ENCODE measurements around the gene LCE1D. TPM values are rescaled to one million over a fixed set of nuclear protein-coding genes. Genes with fewer than 3 reads are reported as not detected.

Gene LCE1D
- total and polyA plus RNA-seq, 2 of the 13 experiments (the other 11 are each of a cell fraction or from before 2014, with no cell fraction given): not detected

DNA sequence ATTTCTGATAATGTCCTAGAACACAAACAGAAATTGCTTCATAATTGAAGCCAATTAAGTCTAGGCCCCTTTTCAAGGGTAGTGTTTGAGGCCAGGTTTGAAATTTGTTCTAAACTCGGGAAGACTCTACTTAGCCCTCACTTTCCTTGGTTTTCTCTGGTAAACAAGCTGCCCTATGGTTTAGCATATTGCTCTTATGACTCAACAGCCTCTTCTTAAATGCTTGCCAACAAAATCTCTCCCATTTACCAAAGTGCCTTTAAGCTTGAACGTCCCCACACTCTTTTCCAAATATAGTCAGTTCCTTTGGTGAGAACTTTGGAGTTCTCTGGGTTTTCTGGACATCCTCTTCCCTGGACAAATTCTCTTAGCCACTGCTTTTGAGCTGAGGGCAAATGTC is 40.3 kb downstream of the LCE1D start:
- ChIA-PET CTCF (ENCODE audit: low intra/inter-chr PET ratio, low total read pairs) (no interaction called here), POLR2A (no interaction called here)
- DNase-seq (ENCODE audit: low spot score) (no peak), ATAC-seq (no peak), FAIRE-seq (no peak)
- Histone ChIP-seq H2AFZ (ENCODE audit: low read length) (no peak overlapping the region), H4K20me1 (ENCODE audit: insufficient read depth, low read length) (no peaks in the 10 kb centered on the region), H3K4me3 (replicated peaks in 1 of 3; ENCODE audit: insufficient read depth in 1 of 3, low read depth in 2 of 3, low read length in 3 of 3) (no peak overlapping the region), H3K4me1 (ENCODE audit: insufficient read depth, low read length) (no peaks in the 10 kb centered on the region), H3K27me3 (ENCODE audit: control insufficient read depth in 1 of 2, insufficient read depth in 2 of 2, low read length in 2 of 2) (no peaks in the 10 kb centered on the region), H3K27ac (ENCODE audit: extremely low read length, insufficient read depth, low read length) (no peak overlapping the region), H3K9ac (ENCODE audit: insufficient read depth, low read depth, low read length) (no peak overlapping the region), H3K4me2 (ENCODE audit: low read depth, low read length) (no peak overlapping the region), H3K36me3 (replicated peaks in 1 of 2; ENCODE audit: control insufficient read depth in 1 of 2, insufficient read depth in 2 of 2, low read length in 2 of 2) (no peaks in the 10 kb centered on the region), H3K9me3 (ENCODE audit: low read length) (no peaks in the 10 kb centered on the region), H3K79me2 (ENCODE audit: insufficient read depth, low read length) (no peaks in the 10 kb centered on the region)
- WGBS (ENCODE audit: low lambda C conversion rate): 4% methylated on average over 2 of the region's 2 CpGs
- TF ChIP-seq CENPT (CRISPR knock-in tag; IDR thresholded peaks at IDR 0.05; ENCODE audit: low read depth) (no peak), TOPORS (CRISPR knock-in tag; IDR thresholded peaks at IDR 0.05) (no peak), TBP (CRISPR knock-in tag; IDR thresholded peaks at IDR 0.05) (no peak), ATF7-NPFF (CRISPR knock-in tag; IDR thresholded peaks at IDR 0.05; ENCODE audit: low read depth) (no peak), ZNF776 (CRISPR knock-in tag; IDR thresholded peaks at IDR 0.05) (no peak)
- BruUV-seq (replicated peaks): no TSS peak
- in situ Hi-C loops (cut with HindIII; ENCODE audit: extremely low pct_ligation_motif_present, low pct_unique_long_range_greater_than_20kb) (no loop called here), intact Hi-C loops (cut with micrococcal nuclease; ENCODE audit: unreplicated experiment) (no loop called here)

GRCh38 chr1:152842556-152842955 is 46.0 kb downstream of the LCE1D start, which contains the start of gene LCE6A:
TSS of gene LCE6A (plus strand) at chr1:152842856. CDS start at chr1:152843521, 665 bp downstream.
- FAIRE-seq: no peak
- intact Hi-C loops (cut with micrococcal nuclease; ENCODE audit: unreplicated experiment): no loop called here

More at GRCh38 chr1:152842556-152842955, 46.0 kb downstream of the LCE1D start, which contains the start of gene LCE6A:
- Histone ChIP-seq H3K9me3 (ENCODE audit: low read length) (no peaks in the 10 kb centered on the region), H3K4me3 (replicated peaks in 1 of 3; ENCODE audit: insufficient read depth in 1 of 3, low read depth in 2 of 3, low read length in 3 of 3) (no peak within 1 kb of the TSS), H3K36me3 (replicated peaks in 1 of 2; ENCODE audit: control insufficient read depth in 1 of 2, insufficient read depth in 2 of 2, low read length in 2 of 2) (no peaks in the 10 kb centered on the region), H3K4me2 (ENCODE audit: low read depth, low read length) (no peak within 1 kb of the TSS), H4K20me1 (ENCODE audit: insufficient read depth, low read length) (no peaks in the 10 kb centered on the region), H3K9ac (ENCODE audit: insufficient read depth, low read depth, low read length) (no peak within 1 kb of the TSS), H3K27me3 (ENCODE audit: control insufficient read depth in 1 of 2, insufficient read depth in 2 of 2, low read length in 2 of 2) (no peaks in the 10 kb centered on the region; a peak in 1 of 5 replicates), H2AFZ (ENCODE audit: low read length) (no peak within 1 kb of the TSS), H3K79me2 (ENCODE audit: insufficient read depth, low read length) (no peaks in the 10 kb centered on the region), H3K4me1 (ENCODE audit: insufficient read depth, low read length) (no peaks in the 10 kb centered on the region), H3K27ac (ENCODE audit: extremely low read length, insufficient read depth, low read length) (no peak within 1 kb of the TSS)
- TF ChIP-seq YY1 (IDR thresholded peaks at IDR 0.05; ENCODE audit: insufficient read depth, insufficient replicate concordance, low read depth, low read length) (no peak), RBM39 (IDR thresholded peaks at IDR 0.05; ENCODE audit: low read depth, low read length, poor library complexity, severe bottlenecking) (no peak), RCOR2 (CRISPR knock-in tag; IDR thresholded peaks at IDR 0.05) (no peak), TOPORS (CRISPR knock-in tag; IDR thresholded peaks at IDR 0.05) (no peak)
- in situ Hi-C loops (cut with HindIII; ENCODE audit: extremely low pct_ligation_motif_present, low pct_unique_long_range_greater_than_20kb): no loop called here
- 20% methylated on average over 1 of the region's 3 CpGs for WGBS (ENCODE audit: low lambda C conversion rate)
- no TSS peak for BruUV-seq (replicated peaks)
- CTCF ChIA-PET (ENCODE audit: low intra/inter-chr PET ratio, low total read pairs): no interaction called here
- DNase-seq (ENCODE audit: low spot score) (no peak), ATAC-seq (no peak)
- POLR2A ChIA-PET: no interaction called here

Other genes starting within 250 kb of the LCE1D start
- gene LCE3E, start 229.9 kb upstream of the LCE1D start, total RNA-seq (2016; rRNA removed; fragmentation: Illumina TruSeq; extraction: Trizol): not detected in 2 replicates
- not detected in 2 replicates for gene LCE3E, start 229.9 kb upstream of the LCE1D start, polyA plus RNA-seq (2011; rRNA removed)
- not detected in 2 replicates for gene LCE3D, start 216.2 kb upstream of the LCE1D start, total RNA-seq (2016; rRNA removed; fragmentation: Illumina TruSeq; extraction: Trizol)
- not detected in 2 replicates for gene LCE3D, start 216.2 kb upstream of the LCE1D start, polyA plus RNA-seq (2011; rRNA removed)
- not detected in 2 replicates for gene LCE3C, start 196.5 kb upstream of the LCE1D start, total RNA-seq (2016; rRNA removed; fragmentation: Illumina TruSeq; extraction: Trizol)
- not detected in 2 replicates for gene LCE3C, start 196.5 kb upstream of the LCE1D start, polyA plus RNA-seq (2011; rRNA removed)
- not detected in 2 replicates for gene LCE3B, start 182.9 kb upstream of the LCE1D start, total RNA-seq (2016; rRNA removed; fragmentation: Illumina TruSeq; extraction: Trizol)
- not detected in 2 replicates for gene LCE3B, start 182.9 kb upstream of the LCE1D start, polyA plus RNA-seq (2011; rRNA removed)
- not detected in 2 replicates for gene LCE3A, start 173.6 kb upstream of the LCE1D start, total RNA-seq (2016; rRNA removed; fragmentation: Illumina TruSeq; extraction: Trizol)
- gene LCE3A, start 173.6 kb upstream of the LCE1D start, polyA plus RNA-seq (2011; rRNA removed): not detected in 2 replicates
- not detected in 2 replicates for gene LCE2D, start 133.3 kb upstream of the LCE1D start, total RNA-seq (2016; rRNA removed; fragmentation: Illumina TruSeq; extraction: Trizol)
- gene LCE2D, start 133.3 kb upstream of the LCE1D start, polyA plus RNA-seq (2011; rRNA removed): not detected in 2 replicates
- gene LCE2C, start 121.4 kb upstream of the LCE1D start, total RNA-seq (2016; rRNA removed; fragmentation: Illumina TruSeq; extraction: Trizol): not detected in 2 replicates
- gene LCE2C, start 121.4 kb upstream of the LCE1D start, polyA plus RNA-seq (2011; rRNA removed): not detected in 2 replicates
- not detected in 2 replicates for gene LCE2B, start 110.6 kb upstream of the LCE1D start, total RNA-seq (2016; rRNA removed; fragmentation: Illumina TruSeq; extraction: Trizol)
- gene LCE2B, start 110.6 kb upstream of the LCE1D start, polyA plus RNA-seq (2011; rRNA removed): not detected in 2 replicates
- not detected in 2 replicates for gene LCE2A, start 98.4 kb upstream of the LCE1D start, total RNA-seq (2016; rRNA removed; fragmentation: Illumina TruSeq; extraction: Trizol)
- not detected in 2 replicates for gene LCE2A, start 98.4 kb upstream of the LCE1D start, polyA plus RNA-seq (2011; rRNA removed)
- gene LCE4A, start 88.6 kb upstream of the LCE1D start, total RNA-seq (2016; rRNA removed; fragmentation: Illumina TruSeq; extraction: Trizol): not detected in 2 replicates
- not detected in 2 replicates for gene LCE4A, start 88.6 kb upstream of the LCE1D start, polyA plus RNA-seq (2011; rRNA removed)
- gene KPRP, start 38.7 kb upstream of the LCE1D start, total RNA-seq (2016; rRNA removed; fragmentation: Illumina TruSeq; extraction: Trizol): not detected in 2 replicates
- gene KPRP, start 38.7 kb upstream of the LCE1D start, polyA plus RNA-seq (2011; rRNA removed): not detected in 2 replicates
- gene LCE1F, start 21.6 kb upstream of the LCE1D start, total RNA-seq (2016; rRNA removed; fragmentation: Illumina TruSeq; extraction: Trizol): not detected in 2 replicates
- not detected in 2 replicates for gene LCE1F, start 21.6 kb upstream of the LCE1D start, polyA plus RNA-seq (2011; rRNA removed)
- gene LCE1E, start 10.5 kb upstream of the LCE1D start, total RNA-seq (2016; rRNA removed; fragmentation: Illumina TruSeq; extraction: Trizol): not detected in 2 replicates
- 0.12 TPM in 2 replicates for gene LCE1E, start 10.5 kb upstream of the LCE1D start, polyA plus RNA-seq (2011; rRNA removed)
- gene LCE1C, start 9.9 kb downstream of the LCE1D start, total RNA-seq (2016; rRNA removed; fragmentation: Illumina TruSeq; extraction: Trizol): not detected in 2 replicates
- not detected in 2 replicates for gene LCE1C, start 9.9 kb downstream of the LCE1D start, polyA plus RNA-seq (2011; rRNA removed)
- gene LCE1B, start 15.2 kb downstream of the LCE1D start, total RNA-seq (2016; rRNA removed; fragmentation: Illumina TruSeq; extraction: Trizol): not detected in 2 replicates
- gene LCE1B, start 15.2 kb downstream of the LCE1D start, polyA plus RNA-seq (2011; rRNA removed): not detected in 2 replicates
- gene LCE1A, start 30.8 kb downstream of the LCE1D start, total RNA-seq (2016; rRNA removed; fragmentation: Illumina TruSeq; extraction: Trizol): not detected in 2 replicates
- gene LCE1A, start 30.8 kb downstream of the LCE1D start, polyA plus RNA-seq (2011; rRNA removed): not detected in 2 replicates
- not detected in 2 replicates for gene LCE6A, start 46.1 kb downstream of the LCE1D start, total RNA-seq (2016; rRNA removed; fragmentation: Illumina TruSeq; extraction: Trizol)
- gene LCE6A, start 46.1 kb downstream of the LCE1D start, polyA plus RNA-seq (2011; rRNA removed): not detected in 2 replicates
- not detected in 2 replicates for gene LCE7A, start 63.3 kb downstream of the LCE1D start, total RNA-seq (2016; rRNA removed; fragmentation: Illumina TruSeq; extraction: Trizol)
- gene LCE7A, start 63.3 kb downstream of the LCE1D start, polyA plus RNA-seq (2011; rRNA removed): not detected in 2 replicates
- gene SMCP, start 81.6 kb downstream of the LCE1D start, total RNA-seq (2016; rRNA removed; fragmentation: Illumina TruSeq; extraction: Trizol): not detected in 2 replicates
- gene SMCP, start 81.6 kb downstream of the LCE1D start, polyA plus RNA-seq (2011; rRNA removed): not detected in 2 replicates
- not detected in 2 replicates for gene IVL, start 111.8 kb downstream of the LCE1D start, total RNA-seq (2016; rRNA removed; fragmentation: Illumina TruSeq; extraction: Trizol)
- not detected in 2 replicates for gene IVL, start 111.8 kb downstream of the LCE1D start, polyA plus RNA-seq (2011; rRNA removed)
- gene SPRR5, start 150.5 kb downstream of the LCE1D start, total RNA-seq (2016; rRNA removed; fragmentation: Illumina TruSeq; extraction: Trizol): not detected in 2 replicates
- gene SPRR5, start 150.5 kb downstream of the LCE1D start, polyA plus RNA-seq (2011; rRNA removed): not detected in 2 replicates
- not detected in 2 replicates for gene SPRR4, start 173.9 kb downstream of the LCE1D start, total RNA-seq (2016; rRNA removed; fragmentation: Illumina TruSeq; extraction: Trizol)
- gene SPRR4, start 173.9 kb downstream of the LCE1D start, polyA plus RNA-seq (2011; rRNA removed): not detected in 2 replicates
- not detected in 2 replicates for gene SPRR1A, start 187.4 kb downstream of the LCE1D start, total RNA-seq (2016; rRNA removed; fragmentation: Illumina TruSeq; extraction: Trizol)
- not detected in 2 replicates for gene SPRR1A, start 187.4 kb downstream of the LCE1D start, polyA plus RNA-seq (2011; rRNA removed)
- not detected in 2 replicates for gene SPRR3, start 205.0 kb downstream of the LCE1D start, total RNA-seq (2016; rRNA removed; fragmentation: Illumina TruSeq; extraction: Trizol)
- gene SPRR3, start 205.0 kb downstream of the LCE1D start, polyA plus RNA-seq (2011; rRNA removed): not detected in 2 replicates
- gene SPRR1B, start 234.5 kb downstream of the LCE1D start, total RNA-seq (2016; rRNA removed; fragmentation: Illumina TruSeq; extraction: Trizol): not detected in 2 replicates
- not detected in 2 replicates for gene SPRR1B, start 234.5 kb downstream of the LCE1D start, polyA plus RNA-seq (2011; rRNA removed)
- gene SPRR2D, start 244.4 kb downstream of the LCE1D start, total RNA-seq (2016; rRNA removed; fragmentation: Illumina TruSeq; extraction: Trizol): not detected in 2 replicates
- not detected in 2 replicates for gene SPRR2D, start 244.4 kb downstream of the LCE1D start, polyA plus RNA-seq (2011; rRNA removed)

Measured in HepG2 (cell line).